ENCODE data around the gene DGCR6. TPM values are rescaled to one million over a fixed set of nuclear protein-coding genes. Genes with fewer than 3 reads are reported as not detected.
"Not testable (repeated sequence)": the region's sequence is repeated elsewhere in the genome, so short reads cannot be mapped to it uniquely, and the experiment has no call there.

DGCR6 gene
- polyA plus RNA-seq, 4 donors = 1.4 to 7.3 (median 2.6) TPM

GRCh38 chr22:18896037-18896657 is 10.0 kb upstream of the DGCR6 start:
- FAIRE-seq = peak; percentile 100
- not testable (repeated sequence) for H3K27ac ChIP-seq (ENCODE audit: low read depth in 1 of 3, low read length in 2 of 3); H3K4me1 ChIP-seq (ENCODE audit: control insufficient read depth in 3 of 3, insufficient read depth in 2 of 3, low read depth in 1 of 3, low read length in 2 of 3); H3K9me3 ChIP-seq (ENCODE audit: control insufficient read depth in 2 of 2, insufficient read depth in 1 of 2, low read depth in 1 of 2, low read length in 1 of 2); H3K27me3 ChIP-seq (ENCODE audit: control insufficient read depth in 3 of 3, insufficient read depth in 3 of 3, low read length in 3 of 3); H3K4me3 ChIP-seq (ENCODE audit: low read depth in 1 of 3, low read length in 3 of 3); DNase-seq; H3K36me3 ChIP-seq (ENCODE audit: control insufficient read depth in 3 of 3, insufficient read depth in 2 of 3, low read depth in 1 of 3, low read length in 3 of 3)
- 79 to 90% (median 89%) methylated on average over 6 of the region's 7 CpGs for WGBS, 3 donors

- H3K4me3 ChIP-seq (ENCODE audit: low read depth in 1 of 3, low read length in 3 of 3); DNase-seq; FAIRE-seq; H3K27ac ChIP-seq (ENCODE audit: low read depth in 1 of 3, low read length in 2 of 3); H3K36me3 ChIP-seq (ENCODE audit: control insufficient read depth in 3 of 3, insufficient read depth in 2 of 3, low read depth in 1 of 3, low read length in 3 of 3); H3K9me3 ChIP-seq (ENCODE audit: control insufficient read depth in 2 of 2, insufficient read depth in 1 of 2, low read depth in 1 of 2, low read length in 1 of 2); H3K27me3 ChIP-seq (ENCODE audit: control insufficient read depth in 3 of 3, insufficient read depth in 3 of 3, low read length in 3 of 3); H3K4me1 ChIP-seq (ENCODE audit: control insufficient read depth in 3 of 3, insufficient read depth in 2 of 3, low read depth in 1 of 3, low read length in 2 of 3): not testable (repeated sequence)
- WGBS, 3 donors = no CpG with 5 or more reads among the region's 36 CpGs
These were observed 258 bp downstream of the DGCR6 start for GRCh38 chr22:18906410-18906745.

GRCh38 chr22:18906896-18907295 is 776 bp downstream of the DGCR6 start:
- Histone ChIP-seq H3K4me3 (ENCODE audit: low read depth in 1 of 3, low read length in 3 of 3) (no peak overlapping the region), H3K27me3 (ENCODE audit: control insufficient read depth in 3 of 3, insufficient read depth in 3 of 3, low read length in 3 of 3) (no peaks in the 10 kb centered on the region), H3K9me3 (ENCODE audit: control insufficient read depth in 2 of 2, insufficient read depth in 1 of 2, low read depth in 1 of 2, low read length in 1 of 2) (no peaks in the 10 kb centered on the region), H3K27ac (ENCODE audit: low read depth in 1 of 3, low read length in 2 of 3) (no peak overlapping the region), H3K36me3 (ENCODE audit: control insufficient read depth in 3 of 3, insufficient read depth in 2 of 3, low read depth in 1 of 3, low read length in 3 of 3) (no peaks in the 10 kb centered on the region), H3K4me1 (ENCODE audit: control insufficient read depth in 3 of 3, insufficient read depth in 2 of 3, low read depth in 1 of 3, low read length in 2 of 3) (no peaks in the 10 kb centered on the region)
- no peak for DNase-seq
- no peak for FAIRE-seq
- 33% methylated on average over 7 of the region's 13 CpGs; no CpG with 5 or more reads in 2 of the 3 donors for WGBS, 3 donors

GRCh38 chr22:18909556-18909955 is 3.4 kb downstream of the DGCR6 start:
- WGBS, 3 donors = 97% methylated on average over 3 of the region's 5 CpGs; no CpG with 5 or more reads in 2 of the 3 donors
- H3K4me3 ChIP-seq (ENCODE audit: low read depth in 1 of 3, low read length in 3 of 3) = no peak overlapping the region
- no peaks in the 10 kb centered on the region for H3K9me3 ChIP-seq (ENCODE audit: control insufficient read depth in 2 of 2, insufficient read depth in 1 of 2, low read depth in 1 of 2, low read length in 1 of 2)
- no peaks in the 10 kb centered on the region for H3K36me3 ChIP-seq (ENCODE audit: control insufficient read depth in 3 of 3, insufficient read depth in 2 of 3, low read depth in 1 of 3, low read length in 3 of 3)
- no peak for FAIRE-seq
- no peak overlapping the region for H3K27ac ChIP-seq (ENCODE audit: low read depth in 1 of 3, low read length in 2 of 3)
- no peaks in the 10 kb centered on the region for H3K4me1 ChIP-seq (ENCODE audit: control insufficient read depth in 3 of 3, insufficient read depth in 2 of 3, low read depth in 1 of 3, low read length in 2 of 3)
- DNase-seq = peak in 1 of 2 donors; percentile 1
- H3K27me3 ChIP-seq (ENCODE audit: control insufficient read depth in 3 of 3, insufficient read depth in 3 of 3, low read length in 3 of 3) = no peaks in the 10 kb centered on the region

GRCh38 chr22:18911535-18911934 is 5.4 kb downstream of the DGCR6 start:
- not testable (repeated sequence) for H3K36me3 ChIP-seq (ENCODE audit: control insufficient read depth in 3 of 3, insufficient read depth in 2 of 3, low read depth in 1 of 3, low read length in 3 of 3)

GRCh38 chr22:18912264-18912946 is 6.3 kb downstream of the DGCR6 start:
- H3K27ac ChIP-seq (ENCODE audit: low read depth in 1 of 3, low read length in 2 of 3); H3K9me3 ChIP-seq (ENCODE audit: control insufficient read depth in 2 of 2, insufficient read depth in 1 of 2, low read depth in 1 of 2, low read length in 1 of 2); H3K27me3 ChIP-seq (ENCODE audit: control insufficient read depth in 3 of 3, insufficient read depth in 3 of 3, low read length in 3 of 3); FAIRE-seq; H3K4me3 ChIP-seq (ENCODE audit: low read depth in 1 of 3, low read length in 3 of 3); H3K36me3 ChIP-seq (ENCODE audit: control insufficient read depth in 3 of 3, insufficient read depth in 2 of 3, low read depth in 1 of 3, low read length in 3 of 3); H3K4me1 ChIP-seq (ENCODE audit: control insufficient read depth in 3 of 3, insufficient read depth in 2 of 3, low read depth in 1 of 3, low read length in 2 of 3); DNase-seq: not testable (repeated sequence)
- no CpG with 5 or more reads among the region's 10 CpGs for WGBS, 3 donors

More at GRCh38 chr22:18911535-18911934, 5.4 kb downstream of the DGCR6 start:
- H3K27me3 ChIP-seq (ENCODE audit: control insufficient read depth in 3 of 3, insufficient read depth in 3 of 3, low read length in 3 of 3); H3K4me1 ChIP-seq (ENCODE audit: control insufficient read depth in 3 of 3, insufficient read depth in 2 of 3, low read depth in 1 of 3, low read length in 2 of 3); H3K27ac ChIP-seq (ENCODE audit: low read depth in 1 of 3, low read length in 2 of 3); H3K9me3 ChIP-seq (ENCODE audit: control insufficient read depth in 2 of 2, insufficient read depth in 1 of 2, low read depth in 1 of 2, low read length in 1 of 2); DNase-seq; H3K4me3 ChIP-seq (ENCODE audit: low read depth in 1 of 3, low read length in 3 of 3); FAIRE-seq: not testable (repeated sequence)
- no CpG with 5 or more reads among the region's 2 CpGs for WGBS, 3 donors

- not testable (repeated sequence) for FAIRE-seq; H3K4me3 ChIP-seq (ENCODE audit: low read depth in 1 of 3, low read length in 3 of 3); H3K4me1 ChIP-seq (ENCODE audit: control insufficient read depth in 3 of 3, insufficient read depth in 2 of 3, low read depth in 1 of 3, low read length in 2 of 3); DNase-seq; H3K36me3 ChIP-seq (ENCODE audit: control insufficient read depth in 3 of 3, insufficient read depth in 2 of 3, low read depth in 1 of 3, low read length in 3 of 3); H3K9me3 ChIP-seq (ENCODE audit: control insufficient read depth in 2 of 2, insufficient read depth in 1 of 2, low read depth in 1 of 2, low read length in 1 of 2); H3K27ac ChIP-seq (ENCODE audit: low read depth in 1 of 3, low read length in 2 of 3); H3K27me3 ChIP-seq (ENCODE audit: control insufficient read depth in 3 of 3, insufficient read depth in 3 of 3, low read length in 3 of 3)
- no CpG with 5 or more reads among the region's 10 CpGs for WGBS, 3 donors
These were observed 8.4 kb downstream of the DGCR6 start for GRCh38 chr22:18914558-18914957.

- FAIRE-seq; H3K27me3 ChIP-seq (ENCODE audit: control insufficient read depth in 3 of 3, insufficient read depth in 3 of 3, low read length in 3 of 3); H3K4me1 ChIP-seq (ENCODE audit: control insufficient read depth in 3 of 3, insufficient read depth in 2 of 3, low read depth in 1 of 3, low read length in 2 of 3); H3K27ac ChIP-seq (ENCODE audit: low read depth in 1 of 3, low read length in 2 of 3); H3K4me3 ChIP-seq (ENCODE audit: low read depth in 1 of 3, low read length in 3 of 3); H3K9me3 ChIP-seq (ENCODE audit: control insufficient read depth in 2 of 2, insufficient read depth in 1 of 2, low read depth in 1 of 2, low read length in 1 of 2); H3K36me3 ChIP-seq (ENCODE audit: control insufficient read depth in 3 of 3, insufficient read depth in 2 of 3, low read depth in 1 of 3, low read length in 3 of 3); DNase-seq: not testable (repeated sequence)
- no CpG with 5 or more reads among the region's 9 CpGs for WGBS, 3 donors
These were observed 9.4 kb downstream of the DGCR6 start for GRCh38 chr22:18915550-18915949.

- not testable (repeated sequence) for H3K27ac ChIP-seq (ENCODE audit: low read depth in 1 of 3, low read length in 2 of 3); DNase-seq; H3K9me3 ChIP-seq (ENCODE audit: control insufficient read depth in 2 of 2, insufficient read depth in 1 of 2, low read depth in 1 of 2, low read length in 1 of 2); H3K4me1 ChIP-seq (ENCODE audit: control insufficient read depth in 3 of 3, insufficient read depth in 2 of 3, low read depth in 1 of 3, low read length in 2 of 3); H3K27me3 ChIP-seq (ENCODE audit: control insufficient read depth in 3 of 3, insufficient read depth in 3 of 3, low read length in 3 of 3); H3K36me3 ChIP-seq (ENCODE audit: control insufficient read depth in 3 of 3, insufficient read depth in 2 of 3, low read depth in 1 of 3, low read length in 3 of 3); H3K4me3 ChIP-seq (ENCODE audit: low read depth in 1 of 3, low read length in 3 of 3); FAIRE-seq
- whole genome bisulfite sequencing, 3 donors = 0 to 73% methylated on average over 1 of the region's 3 CpGs; no CpG with 5 or more reads in 1 of the 3 donors
These were observed 11.7 kb downstream of the DGCR6 start for GRCh38 chr22:18917818-18918217.
